Glutamatergic neuron (in vitro differentiated cells): Measurements from ENCODE around the gene CCNL2. TPM values are rescaled to one million over a fixed set of nuclear protein-coding genes. Genes with fewer than 3 reads are reported as not detected.

ENCODE experiments used
- DNase-seq: peaks from one replicate; pipeline ENCODE4 v3.0.0; 2022
- H3K27ac Mint-ChIP-seq: one replicate; pipeline ENCODE4 v1.8.0; 2020; ENCODE audit warnings: mild to moderate bottlenecking, mixed read lengths, inconsistent platforms; ENCODE audit not compliant: unreplicated experiment
- H3K27me3 Mint-ChIP-seq: one replicate; pipeline ENCODE4 v1.8.0; 2020; ENCODE audit warnings: mild to moderate bottlenecking, moderate library complexity, mixed read lengths, inconsistent platforms; ENCODE audit not compliant: unreplicated experiment
- H3K36me3 Mint-ChIP-seq: one replicate; pipeline ENCODE4 v1.8.0; 2020; ENCODE audit warnings: mild to moderate bottlenecking, mixed read lengths, inconsistent platforms; ENCODE audit not compliant: unreplicated experiment
- H3K4me1 Mint-ChIP-seq: one replicate; pipeline ENCODE4 v1.8.0; 2020; ENCODE audit warnings: mild to moderate bottlenecking, low read depth, mixed read lengths, inconsistent platforms; ENCODE audit not compliant: unreplicated experiment
- H3K4me3 Mint-ChIP-seq: one replicate; pipeline ENCODE4 v1.8.0; 2020; ENCODE audit warnings: mild to moderate bottlenecking, mixed read lengths, inconsistent platforms; ENCODE audit not compliant: unreplicated experiment
- H3K9me3 Mint-ChIP-seq: one replicate; pipeline ENCODE4 v1.8.0; 2020; ENCODE audit warnings: mild to moderate bottlenecking, moderate library complexity, mixed read lengths, inconsistent platforms; ENCODE audit not compliant: unreplicated experiment
- total RNA-seq: library from RNA; stranded (reverse); fragmentation: NEBNext Ultra II Directional; extraction: Animal tissue kit (Norgen Biotek cat#: 25700); gene quantifications from one replicate; pipeline ENCODE4 v1.2.1, GENCODE V29; 2021; ENCODE audit not compliant: unreplicated experiment
- TF ChIP-seq, protein P1 (sequence below): fragments of 200-600 bp; sonication (generic); IDR thresholded peaks from one replicate; pipeline ENCODE4 v1.5.0; 2021; ENCODE audit not compliant: partially characterized antibody, unreplicated experiment

The CCNL2 gene
- total RNA-seq, 1 donor from 2014 or later: 394 TPM

DNA sequence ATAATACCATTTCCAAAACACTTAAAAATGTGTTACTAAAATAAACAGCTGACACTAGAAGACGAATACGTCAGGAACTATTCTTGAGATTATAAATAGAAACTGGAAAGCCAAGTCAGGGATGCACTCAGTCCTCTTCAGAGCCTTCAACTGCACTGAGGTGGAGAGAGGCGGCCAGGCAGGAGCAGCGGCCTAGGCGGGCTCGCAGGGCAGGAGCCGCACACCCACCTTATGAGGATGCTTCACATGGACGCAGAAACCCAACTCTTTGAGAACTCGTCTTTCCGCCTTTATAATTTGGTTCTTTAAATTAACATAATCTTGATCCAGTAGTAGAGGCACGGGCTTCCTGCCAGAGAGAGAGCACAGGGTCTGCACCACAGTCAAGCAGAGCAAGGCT, 4.0 kb downstream of the CCNL2 start:
- no peaks in the 10 kb centered on the region for H3K27me3 Mint-ChIP-seq
- H3K4me3 Mint-ChIP-seq: peak overlapping the region; percentile 39
- no peak for DNase-seq
- peak overlapping the region; percentile 64 for H3K27ac Mint-ChIP-seq
- H3K9me3 Mint-ChIP-seq: peaks cover 11% of the 10 kb centered on the region
- peaks cover 6% of the 10 kb centered on the region for H3K4me1 Mint-ChIP-seq
- no peaks in the 10 kb centered on the region for H3K36me3 Mint-ChIP-seq
- TF ChIP-seq, protein P1, sequence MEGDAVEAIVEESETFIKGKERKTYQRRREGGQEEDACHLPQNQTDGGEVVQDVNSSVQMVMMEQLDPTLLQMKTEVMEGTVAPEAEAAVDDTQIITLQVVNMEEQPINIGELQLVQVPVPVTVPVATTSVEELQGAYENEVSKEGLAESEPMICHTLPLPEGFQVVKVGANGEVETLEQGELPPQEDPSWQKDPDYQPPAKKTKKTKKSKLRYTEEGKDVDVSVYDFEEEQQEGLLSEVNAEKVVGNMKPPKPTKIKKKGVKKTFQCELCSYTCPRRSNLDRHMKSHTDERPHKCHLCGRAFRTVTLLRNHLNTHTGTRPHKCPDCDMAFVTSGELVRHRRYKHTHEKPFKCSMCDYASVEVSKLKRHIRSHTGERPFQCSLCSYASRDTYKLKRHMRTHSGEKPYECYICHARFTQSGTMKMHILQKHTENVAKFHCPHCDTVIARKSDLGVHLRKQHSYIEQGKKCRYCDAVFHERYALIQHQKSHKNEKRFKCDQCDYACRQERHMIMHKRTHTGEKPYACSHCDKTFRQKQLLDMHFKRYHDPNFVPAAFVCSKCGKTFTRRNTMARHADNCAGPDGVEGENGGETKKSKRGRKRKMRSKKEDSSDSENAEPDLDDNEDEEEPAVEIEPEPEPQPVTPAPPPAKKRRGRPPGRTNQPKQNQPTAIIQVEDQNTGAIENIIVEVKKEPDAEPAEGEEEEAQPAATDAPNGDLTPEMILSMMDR: no peak

DNA sequence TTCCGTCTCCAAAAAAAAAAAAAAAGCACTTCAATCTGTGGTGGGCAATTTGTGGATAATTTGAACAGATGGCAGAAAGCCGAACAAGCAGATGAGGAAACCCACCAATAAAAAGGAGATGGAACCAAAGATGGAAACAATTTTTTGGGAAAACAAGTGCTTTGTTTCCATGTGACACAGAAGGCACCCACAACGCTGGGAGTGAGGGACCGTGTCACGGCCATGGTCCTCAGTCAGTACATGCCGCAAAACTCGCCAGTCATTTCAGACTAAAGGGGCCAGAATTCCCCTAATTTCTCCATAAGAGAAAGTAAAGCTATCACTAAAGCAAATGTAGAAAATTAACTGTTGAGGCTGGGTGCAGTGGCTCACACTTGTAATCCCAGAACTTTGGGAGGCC, 5.0 kb downstream of the CCNL2 start:
- TF ChIP-seq, protein P1: no peak
- Mint-ChIP-seq H3K27me3 (no peaks in the 10 kb centered on the region), H3K36me3 (no peaks in the 10 kb centered on the region), H3K27ac (peak overlapping the region; percentile 22), H3K9me3 (peaks cover 8% of the 10 kb centered on the region), H3K4me3 (no peak overlapping the region), H3K4me1 (peaks cover 6% of the 10 kb centered on the region)
- DNase-seq: no peak

DNA sequence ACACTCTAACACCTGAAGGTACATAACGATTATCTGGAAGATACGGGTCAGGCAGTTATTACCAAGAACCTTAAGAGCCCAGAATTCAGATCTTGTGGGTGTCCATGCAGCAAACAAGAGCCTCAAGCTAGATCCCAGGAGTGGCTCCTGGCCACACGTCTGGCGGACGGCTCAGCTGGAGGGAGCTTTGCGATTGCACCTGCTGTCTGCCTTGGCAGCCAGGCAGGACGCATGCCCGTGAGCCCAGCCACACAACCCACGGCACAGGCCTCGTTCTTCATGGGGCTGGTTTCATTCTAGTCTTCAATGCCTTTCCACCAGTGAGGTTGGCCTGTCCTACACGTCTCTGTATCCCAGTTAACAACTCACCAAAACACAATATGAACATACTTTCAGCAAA, 5.7 kb downstream of the CCNL2 start:
- no peak overlapping the region for H3K4me3 Mint-ChIP-seq
- TF ChIP-seq, protein P1: no peak
- H3K36me3 Mint-ChIP-seq: no peaks in the 10 kb centered on the region
- no peak for DNase-seq
- no peak overlapping the region for H3K27ac Mint-ChIP-seq
- peaks cover under 1% of the 10 kb centered on the region for H3K27me3 Mint-ChIP-seq
- H3K9me3 Mint-ChIP-seq: peaks cover 7% of the 10 kb centered on the region
- H3K4me1 Mint-ChIP-seq: peaks cover 6% of the 10 kb centered on the region

DNA sequence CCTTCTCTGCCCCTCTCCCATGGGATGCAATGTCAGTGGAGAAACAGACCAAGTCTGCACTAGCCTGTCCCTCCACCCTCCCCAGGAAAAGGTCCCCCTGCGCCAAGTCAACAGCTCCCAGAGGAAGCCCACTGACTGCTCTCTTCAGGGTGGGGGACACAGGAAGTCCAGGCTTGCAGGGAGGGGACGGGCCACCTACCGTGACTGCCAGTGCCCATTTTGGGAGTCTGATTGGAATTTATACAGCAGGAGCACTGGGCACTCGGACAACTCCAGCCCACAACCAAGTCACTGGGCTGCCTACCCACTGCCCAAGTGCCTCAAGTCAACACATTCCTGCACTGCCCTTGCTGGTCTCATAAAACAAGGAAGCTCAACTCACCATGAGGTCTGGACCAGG, 6.1 kb downstream of the CCNL2 start:
- Mint-ChIP-seq H3K4me1 (peaks cover 6% of the 10 kb centered on the region), H3K9me3 (peaks cover 4% of the 10 kb centered on the region), H3K36me3 (no peaks in the 10 kb centered on the region), H3K27me3 (peaks cover 3% of the 10 kb centered on the region), H3K4me3 (no peak overlapping the region), H3K27ac (no peak overlapping the region)
- TF ChIP-seq, protein P1: no peak
- DNase-seq: no peak

DNA sequence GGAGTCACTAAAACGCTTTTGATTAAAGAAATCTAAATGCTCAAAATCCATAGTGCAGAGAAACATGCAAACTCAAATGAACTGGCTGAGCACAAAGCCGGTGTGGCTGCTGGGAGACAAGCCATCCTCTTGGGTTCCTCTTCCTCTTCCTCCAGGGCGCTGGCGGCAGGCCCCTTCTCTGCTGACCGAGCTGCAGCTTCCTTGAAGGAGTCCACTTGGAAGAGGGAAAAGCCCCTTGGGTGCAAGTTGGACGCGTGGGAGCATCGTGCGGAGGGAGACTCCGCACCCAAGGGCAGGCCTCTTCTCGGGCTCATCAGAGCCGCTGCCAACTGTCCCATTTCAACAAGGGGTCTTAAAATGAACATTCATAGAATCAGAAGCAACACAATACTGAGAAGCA, 7.9 kb downstream of the CCNL2 start:
- peaks cover 4% of the 10 kb centered on the region for H3K27me3 Mint-ChIP-seq
- no peak overlapping the region for H3K27ac Mint-ChIP-seq
- H3K36me3 Mint-ChIP-seq: no peaks in the 10 kb centered on the region
- peaks cover 6% of the 10 kb centered on the region for H3K9me3 Mint-ChIP-seq
- TF ChIP-seq, protein P1: no peak
- no peak overlapping the region for H3K4me3 Mint-ChIP-seq
- DNase-seq: no peak
- H3K4me1 Mint-ChIP-seq: peaks cover 9% of the 10 kb centered on the region
